Stomach (tissue), 9 donors: ENCODE results near the gene MAP3K5. TPM values are rescaled to one million over a fixed set of nuclear protein-coding genes. Genes with fewer than 3 reads are reported as not detected.
"Not testable (repeated sequence)": the region's sequence is repeated elsewhere in the genome, so short reads cannot be mapped to it uniquely, and the experiment has no call there.

Experiments
- DNase-seq, 2 donors: peaks; one replicate each; pipeline versions ENCODE4 v3.0.0 to v3.0.0-alpha.2; 2013 to 2019
- H3K27ac ChIP-seq, 5 donors: fragments of 200-600 bp in 4 of 5; sonication (generic) in 4 of 5; one replicate each; pipeline ENCODE4 v1.5.1; 2013 to 2019; ENCODE audit warnings: mild to moderate bottlenecking in 1 of 5, moderate library complexity in 1 of 5
- H3K27me3 ChIP-seq, 3 donors: fragments of 200-600 bp; sonication (generic); one replicate each; pipeline ENCODE4 v1.5.1; 2017 to 2019; ENCODE audit warnings: mixed run types in 1 of 3
- H3K36me3 ChIP-seq, 4 donors: fragments of 200-600 bp; sonication (generic); 1 replicate in 3 of 4; 2 replicates in 1 of 4; pipeline ENCODE4 v1.5.1; 2016 to 2019
- H3K4me1 ChIP-seq, 4 donors: fragments of 200-600 bp; sonication (generic); one replicate each; pipeline ENCODE4 v1.5.1; 2016 to 2019
- H3K4me3 ChIP-seq, 4 donors: fragments of 200-600 bp; sonication (generic) in 3 of 4; one replicate each; pipeline ENCODE4 v1.5.1; 2016 to 2019; ENCODE audit warnings: mild to moderate bottlenecking in 1 of 4
- H3K9me3 ChIP-seq, 4 donors: fragments of 200-600 bp; sonication (generic); one replicate each; pipeline ENCODE4 v1.5.1; 2016 to 2019
- EP300 ChIP-seq: sonication (generic); formaldehyde crosslinking; IDR thresholded peaks from one replicate; pipeline ENCODE4 v1.6.1; 2017; ENCODE audit warnings: antibody characterized with exemption
- POLR2A ChIP-seq, 4 donors: fragments of 450-650 bp; IDR thresholded peaks; one replicate each; pipeline ENCODE4 v1.6.1; 2016; ENCODE audit warnings: antibody characterized with exemption in 4 of 4, control low read depth in 2 of 4, mild to moderate bottlenecking in 1 of 4, moderate library complexity in 1 of 4
- POLR2AphosphoS5 ChIP-seq, 3 donors: sonication (generic); formaldehyde crosslinking; IDR thresholded peaks; one replicate each; pipeline ENCODE4 v1.6.1; 2016; ENCODE audit warnings: antibody characterized with exemption in 3 of 3
- WGBS, 5 donors: extraction: QIAGEN DNeasy Blood & Tissue Kit in 3 of 5; methylation state at CpG; one replicate each; pipeline versions ENCODE4 v1.1.5 to v1.1.7; 2013 to 2018; 5-methylcytosine and 5-hydroxymethylcytosine counted together
- intact Hi-C: fragments of 100-400 bp; cut with DNase I; formaldehyde crosslinking; loops from one replicate; pipeline ENCODE4 v1.15.1; 2023; ENCODE audit warnings: low total_unique reads
- polyA plus RNA-seq, 3 donors: library from polyadenylated mRNA; stranded (reverse); fragments of 200-250 nt; gene quantifications; one replicate each; pipeline ENCODE4 v1.2.3, GENCODE V29; 2013
- total RNA-seq, 5 donors: library from RNA; depleted of rRNA; stranded (reverse); fragments of >200 nt; gene quantifications; one replicate each; pipeline versions ENCODE4 v1.1.0 to v1.2.3, GENCODE V29; 2014 to 2016
- TF ChIP-seq, protein P1 (sequence below), 7 experiments: fragments of 450-650 bp in 4 of 7; fragments of 200-600 bp in 3 of 7; sonication (generic) in 3 of 7; IDR thresholded peaks; one replicate each; pipeline ENCODE4 v1.5.1; 2016 to 2019; ENCODE audit warnings: antibody characterized with exemption in 7 of 7, control low read depth in 2 of 7, mild to moderate bottlenecking in 1 of 7
- donor health status: healthy with polysubstance abuse.
- donor health status: Bipolar disorder and iron deficiency.
- donor health status: healthy.

Gene MAP3K5
- total and polyA plus RNA-seq, 8 donors: 4.9 to 40.3 (median 23.6) TPM

DNA sequence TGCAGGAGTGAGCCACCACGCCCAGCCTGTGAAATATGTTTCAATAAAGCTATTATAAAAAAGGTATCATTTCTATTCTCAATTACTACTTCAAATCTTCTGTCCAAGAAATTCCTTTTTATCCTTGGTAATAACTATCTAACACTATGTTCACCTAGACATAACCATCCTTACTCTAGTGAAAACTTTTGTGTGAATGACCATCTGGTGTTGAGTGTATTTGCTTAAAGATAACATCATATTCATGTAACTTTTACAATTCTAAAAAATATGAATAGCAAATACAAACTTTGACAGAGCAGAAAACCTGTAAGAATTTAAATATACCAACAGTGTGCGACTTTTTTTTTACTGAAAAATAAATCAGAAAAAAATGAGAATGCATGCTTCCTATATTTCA lies 96.9 kb downstream of the MAP3K5 start:
- no peaks in the 10 kb centered on the region for H3K27me3 ChIP-seq
- no peak overlapping the region for H3K4me3 ChIP-seq
- intact Hi-C loops: no loop called here
- H3K9me3 ChIP-seq: no peaks in the 10 kb centered on the region
- H3K4me1 ChIP-seq: peaks cover 6 to 37% (median 24%) of the 10 kb centered on the region in 4 donors
- peaks cover 0 to 54% (median 24%) of the 10 kb centered on the region in 4 donors for H3K36me3 ChIP-seq
- peak overlapping the region in 1 of 5 donors; percentile 2 for H3K27ac ChIP-seq
- no peak for DNase-seq
- WGBS, 5 donors: 91 to 98% (median 93%) methylated on average over 2 of the region's 2 CpGs
- no peak for TF ChIP-seq EP300
- TF ChIP-seq, protein P1, sequence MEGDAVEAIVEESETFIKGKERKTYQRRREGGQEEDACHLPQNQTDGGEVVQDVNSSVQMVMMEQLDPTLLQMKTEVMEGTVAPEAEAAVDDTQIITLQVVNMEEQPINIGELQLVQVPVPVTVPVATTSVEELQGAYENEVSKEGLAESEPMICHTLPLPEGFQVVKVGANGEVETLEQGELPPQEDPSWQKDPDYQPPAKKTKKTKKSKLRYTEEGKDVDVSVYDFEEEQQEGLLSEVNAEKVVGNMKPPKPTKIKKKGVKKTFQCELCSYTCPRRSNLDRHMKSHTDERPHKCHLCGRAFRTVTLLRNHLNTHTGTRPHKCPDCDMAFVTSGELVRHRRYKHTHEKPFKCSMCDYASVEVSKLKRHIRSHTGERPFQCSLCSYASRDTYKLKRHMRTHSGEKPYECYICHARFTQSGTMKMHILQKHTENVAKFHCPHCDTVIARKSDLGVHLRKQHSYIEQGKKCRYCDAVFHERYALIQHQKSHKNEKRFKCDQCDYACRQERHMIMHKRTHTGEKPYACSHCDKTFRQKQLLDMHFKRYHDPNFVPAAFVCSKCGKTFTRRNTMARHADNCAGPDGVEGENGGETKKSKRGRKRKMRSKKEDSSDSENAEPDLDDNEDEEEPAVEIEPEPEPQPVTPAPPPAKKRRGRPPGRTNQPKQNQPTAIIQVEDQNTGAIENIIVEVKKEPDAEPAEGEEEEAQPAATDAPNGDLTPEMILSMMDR (IDR thresholded peaks at IDR 0.05): no peak
- TF ChIP-seq POLR2AphosphoS5 (IDR thresholded peaks at IDR 0.05): no peak
- TF ChIP-seq POLR2A (IDR thresholded peaks at IDR 0.05): no peak

DNA sequence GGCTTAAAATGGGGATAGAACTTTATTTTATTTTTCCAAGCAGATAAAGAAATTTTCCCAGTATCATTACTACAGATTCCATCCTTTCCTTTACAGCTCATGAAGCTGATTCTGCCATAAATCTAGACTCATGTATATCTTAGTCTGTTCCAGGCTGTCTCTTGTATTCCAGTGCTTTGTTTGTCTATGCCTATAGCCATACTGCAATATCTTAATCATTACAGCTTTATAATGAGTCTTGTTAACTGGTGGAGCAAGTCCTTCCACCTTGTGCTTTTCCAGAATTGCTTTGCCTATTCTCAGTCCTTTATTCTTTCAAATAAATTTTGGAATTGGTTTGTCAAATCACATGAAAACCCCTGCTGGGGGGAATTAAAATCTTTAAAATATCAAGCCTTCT lies 99.2 kb downstream of the MAP3K5 start:
- H3K27ac ChIP-seq: peak overlapping the region in 1 of 5 donors; percentile 29
- TF ChIP-seq, protein P1 (IDR thresholded peaks at IDR 0.05): no peak
- TF ChIP-seq EP300 (no peak), POLR2A (IDR thresholded peaks at IDR 0.05) (no peak), POLR2AphosphoS5 (IDR thresholded peaks at IDR 0.05) (no peak)
- no peaks in the 10 kb centered on the region for H3K9me3 ChIP-seq
- intact Hi-C loops: no loop called here
- peaks cover 0 to 61% (median 26%) of the 10 kb centered on the region in 4 donors for H3K36me3 ChIP-seq
- DNase-seq: no peak
- peaks cover 0 to 25% (median 14%) of the 10 kb centered on the region in 4 donors for H3K4me1 ChIP-seq
- H3K27me3 ChIP-seq: no peaks in the 10 kb centered on the region
- no peak overlapping the region for H3K4me3 ChIP-seq

DNA sequence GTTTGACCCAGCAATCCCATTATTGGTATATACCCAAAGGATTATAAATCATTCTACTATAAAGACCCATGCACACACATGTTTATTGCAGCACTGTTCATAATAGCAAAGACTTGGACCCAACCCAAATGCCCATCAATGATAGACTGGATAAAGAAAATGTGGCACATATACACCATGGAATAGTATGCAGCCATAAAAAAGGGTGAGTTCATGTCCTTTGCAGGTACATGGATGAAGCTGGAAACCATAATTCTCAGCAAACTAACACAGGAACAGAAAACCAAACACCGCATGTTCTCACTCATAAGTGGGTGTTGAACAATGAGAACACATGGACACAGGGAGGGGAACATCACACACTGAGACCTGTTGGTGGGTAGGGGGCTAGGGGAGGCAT lies 104.4 kb downstream of the MAP3K5 start:
- DNase-seq, H3K27ac ChIP-seq, H3K9me3 ChIP-seq, H3K27me3 ChIP-seq, intact Hi-C loops, H3K4me3 ChIP-seq: not testable (repeated sequence)
- WGBS, 5 donors: 94 to 100% (median 97%) methylated on average over 1 of the region's 1 CpG
- Histone ChIP-seq H3K36me3 (peaks cover 0 to 46% (median 16%) of the 10 kb centered on the region in 4 donors), H3K4me1 (peaks cover 3 to 26% (median 10%) of the 10 kb centered on the region in 4 donors)

DNA sequence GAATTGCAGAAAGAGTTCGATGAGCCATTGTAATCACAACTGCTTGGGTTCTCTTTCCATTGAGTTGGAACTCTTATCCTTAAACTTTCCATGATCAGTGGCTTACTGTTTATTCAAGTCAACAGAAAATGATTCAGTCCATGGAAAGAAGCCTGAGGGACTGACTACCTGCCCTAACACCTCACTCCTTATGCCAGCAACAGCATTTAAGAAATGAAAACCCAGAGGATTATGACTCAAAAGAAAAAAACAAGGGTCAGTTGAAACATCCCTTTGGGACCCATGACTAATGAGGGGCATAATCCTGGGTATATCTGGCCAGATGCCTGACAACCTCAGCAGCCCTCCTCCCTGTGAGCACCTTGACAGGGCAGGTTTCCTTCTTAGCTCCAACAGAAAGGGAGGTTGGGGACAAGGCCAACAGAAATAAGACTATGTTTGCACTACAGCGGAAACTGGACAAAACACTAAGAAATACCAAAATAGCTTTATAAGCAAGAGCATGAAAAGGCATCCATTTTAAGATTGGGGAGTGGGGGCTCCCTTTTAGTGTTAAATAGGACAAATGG lies 106.7 kb downstream of the MAP3K5 start:
- TF ChIP-seq POLR2AphosphoS5 (IDR thresholded peaks at IDR 0.05) (no peak), POLR2A (IDR thresholded peaks at IDR 0.05) (no peak), EP300 (no peak)
- TF ChIP-seq, protein P1 (IDR thresholded peaks at IDR 0.05): no peak
- DNase-seq: no peak
- H3K4me1 ChIP-seq: peaks cover 7 to 38% (median 14%) of the 10 kb centered on the region in 4 donors
- H3K4me3 ChIP-seq: no peak overlapping the region
- WGBS, 5 donors: 39 to 77% (median 46%) methylated on average over 2 of the region's 2 CpGs
- H3K27me3 ChIP-seq: no peaks in the 10 kb centered on the region
- H3K27ac ChIP-seq: peak overlapping the region; percentile 22 to 83 (median 57)
- intact Hi-C loops: no loop called here
- H3K9me3 ChIP-seq: no peaks in the 10 kb centered on the region
- peaks cover 0 to 28% (median 10%) of the 10 kb centered on the region in 4 donors for H3K36me3 ChIP-seq

DNA sequence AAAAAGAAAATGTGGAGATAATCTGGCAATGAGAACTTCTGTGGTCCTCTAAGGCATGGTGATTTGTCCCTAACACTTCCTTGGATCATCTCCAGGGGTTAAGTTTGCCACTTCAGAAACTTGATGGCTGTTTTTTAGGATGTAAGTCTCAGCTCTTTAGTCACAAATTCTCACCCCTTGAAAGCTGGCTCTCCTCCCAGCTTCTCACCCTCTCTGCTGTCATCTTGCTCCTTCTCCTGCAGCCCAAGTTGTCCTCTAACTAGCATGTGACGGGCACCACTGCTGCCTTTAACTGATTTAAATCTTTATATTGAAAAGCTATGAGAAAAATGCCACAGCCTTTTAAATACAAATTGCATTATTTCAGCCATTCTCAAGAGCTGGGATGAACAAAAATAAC lies 107.8 kb downstream of the MAP3K5 start:
- no peak overlapping the region for H3K4me3 ChIP-seq
- TF ChIP-seq POLR2AphosphoS5 (IDR thresholded peaks at IDR 0.05) (no peak), POLR2A (IDR thresholded peaks at IDR 0.05) (no peak)
- TF ChIP-seq, protein P1 (IDR thresholded peaks at IDR 0.05): no peak
- no peaks in the 10 kb centered on the region for H3K27me3 ChIP-seq
- H3K9me3 ChIP-seq: no peaks in the 10 kb centered on the region
- peak overlapping the region in 2 of 5 donors; percentile 36 to 40 for H3K27ac ChIP-seq
- no peak for DNase-seq
- H3K4me1 ChIP-seq: peaks cover 7 to 38% (median 14%) of the 10 kb centered on the region in 4 donors
- H3K36me3 ChIP-seq: peaks cover 0 to 19% (median 9%) of the 10 kb centered on the region in 4 donors
- intact Hi-C loops: no loop called here
- WGBS, 5 donors: 60 to 76% (median 72%) methylated on average over 1 of the region's 1 CpG
